ENCODE data around the gene FBN2.

- no peak for TF ChIP-seq GLIS3 (CRISPR knock-in tag; IDR thresholded peaks at IDR 0.05)
- TF ChIP-seq SNAI2 (CRISPR knock-in tag; IDR thresholded peaks at IDR 0.05): no peak
- no peak for TF ChIP-seq ZFP30 (CRISPR knock-in tag; IDR thresholded peaks at IDR 0.05)
- TF ChIP-seq PPARA (CRISPR knock-in tag; IDR thresholded peaks at IDR 0.05; ENCODE audit: borderline replicate concordance): no peak
- TF ChIP-seq PATZ1 (CRISPR knock-in tag; IDR thresholded peaks at IDR 0.05; ENCODE audit: borderline replicate concordance): no peak
- TF ChIP-seq CSRNP3 (CRISPR knock-in tag; IDR thresholded peaks at IDR 0.05): no peak
- TF ChIP-seq OSR1 (CRISPR knock-in tag; IDR thresholded peaks at IDR 0.05): no peak
- no peak for TF ChIP-seq ESRRG (CRISPR knock-in tag; IDR thresholded peaks at IDR 0.05)
- no peak for TF ChIP-seq ARNTL (CRISPR knock-in tag; IDR thresholded peaks at IDR 0.05; ENCODE audit: borderline replicate concordance, low read depth)
- no peak for TF ChIP-seq ZNF8 (CRISPR knock-in tag; IDR thresholded peaks at IDR 0.05)
- TF ChIP-seq, protein P1, sequence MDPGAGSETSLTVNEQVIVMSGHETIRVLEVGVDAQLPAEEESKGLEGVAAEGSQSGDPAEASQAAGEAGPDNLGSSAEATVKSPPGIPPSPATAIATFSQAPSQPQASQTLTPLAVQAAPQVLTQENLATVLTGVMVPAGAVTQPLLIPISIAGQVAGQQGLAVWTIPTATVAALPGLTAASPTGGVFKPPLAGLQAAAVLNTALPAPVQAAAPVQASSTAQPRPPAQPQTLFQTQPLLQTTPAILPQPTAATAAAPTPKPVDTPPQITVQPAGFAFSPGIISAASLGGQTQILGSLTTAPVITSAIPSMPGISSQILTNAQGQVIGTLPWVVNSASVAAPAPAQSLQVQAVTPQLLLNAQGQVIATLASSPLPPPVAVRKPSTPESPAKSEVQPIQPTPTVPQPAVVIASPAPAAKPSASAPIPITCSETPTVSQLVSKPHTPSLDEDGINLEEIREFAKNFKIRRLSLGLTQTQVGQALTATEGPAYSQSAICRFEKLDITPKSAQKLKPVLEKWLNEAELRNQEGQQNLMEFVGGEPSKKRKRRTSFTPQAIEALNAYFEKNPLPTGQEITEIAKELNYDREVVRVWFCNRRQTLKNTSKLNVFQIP (CRISPR knock-in tag; IDR thresholded peaks at IDR 0.05; ENCODE audit: borderline replicate concordance, low read depth): no peak
- no peak for TF ChIP-seq CREB5 (CRISPR knock-in tag; IDR thresholded peaks at IDR 0.05; ENCODE audit: low read depth)
- no peak for TF ChIP-seq TSHZ2 (CRISPR knock-in tag; IDR thresholded peaks at IDR 0.05)
Observed at GRCh38 chr5:128480158-128480557, 57.9 kb downstream of the FBN2 start.

Data from SK-N-SH treated with all-trans-retinoic acid at 6 μM for 48 hours (cell line).